Liver (tissue), 9 donors: ENCODE measurements around the gene ARHGAP30. TPM values are rescaled to one million over a fixed set of nuclear protein-coding genes. Genes with fewer than 3 reads are reported as not detected.

Experiments used
- DNase-seq: peaks from one replicate; pipeline ENCODE4 v3.0.0-alpha.2; 2017; ENCODE audit warnings: low spot score
- H3K27ac ChIP-seq, 2 donors: one replicate each; pipeline ENCODE4 v1.7.0; 2013; ENCODE audit warnings: inconsistent platforms in 2 of 2, low read length in 2 of 2, control low read depth in 1 of 2, low read depth in 1 of 2, mild to moderate bottlenecking in 1 of 2
- H3K27me3 ChIP-seq, 4 donors: one replicate each; pipeline versions ENCODE4 v1.6.1 to v1.7.0; 2013; ENCODE audit warnings: low read length in 3 of 4, inconsistent platforms in 1 of 4, mild to moderate bottlenecking in 1 of 4, moderate library complexity in 1 of 4; ENCODE audit not compliant: control insufficient read depth in 4 of 4, insufficient read depth in 4 of 4
- H3K36me3 ChIP-seq, 4 donors: one replicate each; pipeline versions ENCODE4 v1.6.1 to v1.7.0; 2013; ENCODE audit warnings: low read length in 3 of 4, mild to moderate bottlenecking in 3 of 4, low read depth in 1 of 4, moderate library complexity in 1 of 4; ENCODE audit not compliant: control insufficient read depth in 4 of 4, insufficient read depth in 3 of 4
- H3K4me1 ChIP-seq, 4 donors: one replicate each; pipeline versions ENCODE4 v1.6.1 to v1.7.0; 2013; ENCODE audit warnings: low read length in 3 of 4, mild to moderate bottlenecking in 3 of 4, moderate library complexity in 1 of 4; ENCODE audit not compliant: control insufficient read depth in 4 of 4, insufficient read depth in 4 of 4
- H3K4me3 ChIP-seq, 3 donors: one replicate each; pipeline versions ENCODE4 v1.6.1 to v1.7.0; 2013; ENCODE audit warnings: low read length in 3 of 3, control low read depth in 1 of 3, low read depth in 1 of 3, mild to moderate bottlenecking in 1 of 3
- H3K9ac ChIP-seq, 2 donors: one replicate each; pipeline ENCODE4 v1.7.0; 2013; ENCODE audit warnings: low read length in 2 of 2, mild to moderate bottlenecking in 2 of 2, moderate library complexity in 2 of 2, control low read depth in 1 of 2, low read depth in 1 of 2
- H3K9me3 ChIP-seq, 4 donors: one replicate each; pipeline versions ENCODE4 v1.6.1 to v1.7.0; 2013; ENCODE audit warnings: low read length in 3 of 4; ENCODE audit not compliant: control insufficient read depth in 4 of 4
- ATF3 ChIP-seq: IDR thresholded peaks from 2 replicates; pipeline ENCODE4 v1.6.1; 2016; ENCODE audit warnings: antibody characterized with exemption
- CTCF ChIP-seq: fragments of 150-350 bp; IDR thresholded peaks from 2 replicates; pipeline ENCODE4 v1.5.1; 2017; ENCODE audit warnings: improper control_type of control experiment, low read depth, low read length; ENCODE audit not compliant: missing input control
- EGR1 ChIP-seq, 2 donors: IDR thresholded peaks; 2 replicates each; pipeline ENCODE4 v1.6.1; 2016 to 2018; ENCODE audit warnings: antibody characterized with exemption in 2 of 2, low read depth in 2 of 2
- FOXA1 ChIP-seq: IDR thresholded peaks from 2 replicates; pipeline ENCODE4 v1.6.1; 2016; ENCODE audit warnings: antibody characterized with exemption
- FOXA2 ChIP-seq: IDR thresholded peaks from 2 replicates; pipeline ENCODE4 v1.6.1; 2016; ENCODE audit warnings: antibody characterized with exemption
- GABPA ChIP-seq, 2 donors: IDR thresholded peaks in 1 of 2; conservative IDR thresholded peaks in 1 of 2; 2 replicates each; pipeline ENCODE4 v1.6.1; 2016; ENCODE audit warnings: antibody characterized with exemption in 2 of 2, mild to moderate bottlenecking in 1 of 2, moderate library complexity in 1 of 2
- HNF4A ChIP-seq, 2 donors: conservative IDR thresholded peaks; 2 replicates each; pipeline ENCODE4 v1.6.1; 2016; ENCODE audit warnings: antibody characterized with exemption in 2 of 2, mild to moderate bottlenecking in 2 of 2
- HNF4G ChIP-seq: IDR thresholded peaks from 2 replicates; pipeline ENCODE4 v1.6.1; 2016; ENCODE audit warnings: antibody characterized with exemption
- JUND ChIP-seq, 2 donors: IDR thresholded peaks; 2 replicates each; pipeline ENCODE4 v1.6.1; 2016; ENCODE audit warnings: antibody characterized with exemption in 2 of 2
- MAX ChIP-seq: IDR thresholded peaks from 2 replicates; pipeline ENCODE4 v1.6.1; 2016; ENCODE audit warnings: antibody characterized with exemption
- NR2F2 ChIP-seq: IDR thresholded peaks from 2 replicates; pipeline ENCODE4 v1.6.1; 2016; ENCODE audit warnings: antibody characterized with exemption
- RAD21 ChIP-seq, 2 donors: IDR thresholded peaks; 2 replicates each; pipeline ENCODE4 v1.6.1; 2016; ENCODE audit warnings: antibody characterized with exemption in 2 of 2, mild to moderate bottlenecking in 2 of 2
- REST ChIP-seq: IDR thresholded peaks from 2 replicates; pipeline ENCODE4 v1.6.1; 2016; ENCODE audit warnings: antibody characterized with exemption, mild to moderate bottlenecking
- RXRA ChIP-seq, 2 donors: IDR thresholded peaks; 2 replicates each; pipeline ENCODE4 v1.6.1; 2017 to 2018; ENCODE audit warnings: antibody characterized with exemption in 2 of 2, mild to moderate bottlenecking in 1 of 2
- SP1 ChIP-seq: IDR thresholded peaks from 2 replicates; pipeline ENCODE4 v1.6.1; 2018; ENCODE audit warnings: antibody characterized with exemption, mild to moderate bottlenecking
- TAF1 ChIP-seq: conservative IDR thresholded peaks from 2 replicates; pipeline ENCODE4 v1.6.1; 2016; ENCODE audit warnings: antibody characterized with exemption, mild to moderate bottlenecking
- YY1 ChIP-seq: IDR thresholded peaks from 2 replicates; pipeline ENCODE4 v1.6.1; 2016; ENCODE audit warnings: antibody characterized with exemption, mild to moderate bottlenecking
- ZBTB33 ChIP-seq: IDR thresholded peaks from 2 replicates; pipeline ENCODE4 v1.6.1; 2016; ENCODE audit warnings: antibody characterized with exemption
- WGBS: extraction: QIAGEN DNeasy Blood & Tissue Kit; methylation state at CpG from one replicate; pipeline ENCODE4 v1.1.7; 2013; 5-methylcytosine and 5-hydroxymethylcytosine counted together
- polyA plus RNA-seq, 2 donors: library from polyadenylated mRNA; stranded (reverse) in 1 of 2; unstranded in 1 of 2; fragments of 200-250 nt in 1 of 2; fragments of >200 nt in 1 of 2; fragmentation: Nextera tagmentation in 1 of 2; extraction: Ambion mirVana in 1 of 2; gene quantifications; one replicate each; pipeline versions ENCODE4 v1.2.1 to v1.2.3, GENCODE V29; 2013 to 2015
- total RNA-seq, 2 donors: library from RNA; depleted of rRNA; stranded (reverse); fragments of >200 nt; gene quantifications; one replicate each; pipeline ENCODE4 v1.2.3, GENCODE V29; 2014
- donor health status: healthy.
- donor health status: healthy.
- donor health status: healthy.
- donor health status: healthy.
- donor health status: healthy.

ARHGAP30 gene
- total and polyA plus RNA-seq, 4 donors = 1.2 to 8.9 (median 5.0) TPM

- no peaks in the 10 kb centered on the region for H3K4me1 ChIP-seq
- H3K27me3 ChIP-seq = no peaks in the 10 kb centered on the region
- H3K27ac ChIP-seq = peak overlapping the region; percentile 85 to 87
- no peaks in the 10 kb centered on the region for H3K36me3 ChIP-seq
- H3K4me3 ChIP-seq = peak overlapping the region in 2 of 3 donors; percentile 30 to 48
- WGBS = 64% methylated on average over 10 of the region's 10 CpGs
- no peaks in the 10 kb centered on the region for H3K9me3 ChIP-seq
- DNase-seq = no peak
- H3K9ac ChIP-seq = peak overlapping the region in 1 of 2 donors; percentile 66
- TF ChIP-seq JUND (IDR thresholded peaks at IDR 0.05) (no peak), RXRA (IDR thresholded peaks at IDR 0.05) (no peak), ZBTB33 (no peak), SP1 (no peak), NR2F2 (no peak), YY1 (no peak), EGR1 (IDR thresholded peaks at IDR 0.05; ENCODE audit: low read depth in 2 of 2) (no peak), MAX (no peak), FOXA2 (no peak), TAF1 (no peak), HNF4A (conservative IDR thresholded peaks at IDR 0.05) (no peak), HNF4G (no peak), REST (no peak), GABPA (IDR thresholded peaks at IDR 0.05 in 1 of 2, conservative IDR thresholded peaks at IDR 0.05 in 1 of 2) (no peak), ATF3 (no peak), RAD21 (IDR thresholded peaks at IDR 0.05) (no peak), CTCF (no peak), FOXA1 (no peak)
Observed at GRCh38 chr1:161068306-161069234, 1.1 kb downstream of the ARHGAP30 start.
